ENCODE measurements around the gene TNFAIP8L1.

The TNFAIP8L1 gene

GRCh38 chr19:4682417-4683200 is 43.3 kb downstream of the TNFAIP8L1 start:
- DNase-seq, result no peak

GRCh38 chr19:4684312-4685095 is 45.2 kb downstream of the TNFAIP8L1 start:
- no peak for DNase-seq

DNA sequence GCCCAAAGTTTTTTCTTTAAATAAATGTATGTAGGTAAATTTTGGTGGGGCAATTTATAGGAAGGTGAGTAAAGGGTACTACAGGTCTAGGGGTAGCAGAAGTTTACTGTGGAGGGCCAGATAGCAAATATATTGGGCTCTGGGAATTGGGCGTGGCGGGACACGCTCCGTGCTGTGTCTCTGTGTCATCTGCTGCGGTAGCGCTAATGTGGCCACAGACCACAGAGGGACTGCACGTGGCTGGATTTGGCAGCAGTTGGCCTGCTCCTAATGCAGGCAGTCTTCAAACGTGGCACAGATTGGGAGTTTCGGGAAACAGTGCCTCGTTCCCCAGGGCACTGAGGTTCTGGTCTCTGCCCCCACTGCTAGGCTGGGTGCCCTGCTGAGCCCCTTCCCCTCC is 47.4 kb downstream of the TNFAIP8L1 start:
- DNase-seq, result no peak

DNA sequence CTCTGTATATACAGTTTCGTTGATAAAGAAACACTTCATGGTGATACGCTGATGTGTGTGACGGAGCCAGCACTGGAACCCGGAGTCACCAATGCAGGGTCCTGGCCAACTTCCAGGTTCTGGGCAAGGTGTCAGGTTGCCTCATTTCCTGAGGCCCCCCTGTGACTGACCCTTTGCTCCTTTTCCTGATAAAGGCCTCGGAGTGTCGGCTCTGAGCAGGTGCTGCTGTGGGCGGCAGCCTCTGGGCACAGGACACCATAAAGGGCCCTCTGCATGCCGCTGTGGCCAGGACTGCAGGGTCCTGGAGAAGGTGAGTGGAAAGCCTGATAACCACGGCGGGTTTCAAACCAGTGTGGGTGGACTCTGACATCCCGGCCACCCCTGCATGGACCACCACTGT is 48.1 kb downstream of the TNFAIP8L1 start:
- no peak for DNase-seq

GRCh38 chr19:4688587-4688986 is 49.3 kb downstream of the TNFAIP8L1 start:
- DNase-seq, result no peak

- DNase-seq, result no peak
These were observed 50.1 kb downstream of the TNFAIP8L1 start for GRCh38 chr19:4689403-4689802.

GRCh38 chr19:4690361-4690760 is 51.0 kb downstream of the TNFAIP8L1 start:
- no peak for DNase-seq

GRCh38 chr19:4691373-4691772 is 52.1 kb downstream of the TNFAIP8L1 start:
- DNase-seq, result no peak

DNA sequence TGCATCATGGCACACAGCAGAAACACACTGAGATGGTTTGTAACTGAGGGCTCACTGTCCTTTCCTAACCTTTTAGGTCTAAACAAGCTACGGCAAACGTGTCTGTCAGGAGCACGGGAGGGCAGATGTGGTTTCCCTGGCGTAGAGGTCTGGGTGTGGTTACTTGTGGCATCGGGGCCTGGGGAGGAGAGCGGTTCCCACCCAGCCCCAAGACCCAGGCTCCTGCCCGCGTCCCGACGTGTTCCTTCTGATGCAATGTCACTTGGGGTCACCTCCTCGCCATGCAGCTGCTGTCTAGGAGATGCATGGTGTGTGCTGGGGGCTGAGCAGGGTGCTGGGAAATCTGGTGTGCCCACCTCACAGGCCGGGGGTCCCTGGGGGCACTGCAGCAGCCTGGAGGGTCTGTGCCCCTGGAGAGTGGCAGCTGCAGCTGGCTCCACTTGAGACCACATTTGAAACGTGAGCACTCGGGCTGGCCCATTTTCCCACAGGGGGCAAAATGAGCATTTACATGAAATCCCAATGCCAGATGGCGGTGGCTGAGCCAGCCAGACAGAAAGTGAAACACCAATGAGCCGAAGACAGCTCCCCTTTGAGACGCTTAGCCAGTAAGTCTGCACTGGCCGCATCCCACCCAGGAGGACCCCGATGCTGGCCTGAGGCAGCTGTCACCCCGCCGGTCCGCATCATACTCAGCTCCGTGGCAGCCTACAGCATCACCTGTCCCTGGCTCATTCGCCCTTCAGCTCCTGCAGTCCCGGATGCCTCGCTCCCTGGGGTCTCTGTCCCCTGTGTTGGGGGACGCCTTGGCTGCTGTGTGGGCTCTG is 53.1 kb downstream of the TNFAIP8L1 start:
- DNase-seq, result no peak

DNA sequence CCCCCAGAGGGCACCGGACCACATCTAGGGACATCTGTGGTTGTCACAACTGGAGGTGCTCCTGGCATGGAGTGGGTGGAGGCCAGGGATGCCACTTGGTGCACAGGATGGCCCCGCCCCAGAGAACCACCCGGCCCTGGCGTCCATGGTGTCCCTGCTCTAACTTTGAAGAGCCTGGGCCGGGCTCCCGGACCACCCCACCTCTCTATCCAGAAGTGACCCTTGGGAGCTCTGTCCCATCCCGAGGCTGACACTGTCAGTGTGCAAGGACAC is 53.7 kb downstream of the TNFAIP8L1 start:
- no peak for DNase-seq

DNA sequence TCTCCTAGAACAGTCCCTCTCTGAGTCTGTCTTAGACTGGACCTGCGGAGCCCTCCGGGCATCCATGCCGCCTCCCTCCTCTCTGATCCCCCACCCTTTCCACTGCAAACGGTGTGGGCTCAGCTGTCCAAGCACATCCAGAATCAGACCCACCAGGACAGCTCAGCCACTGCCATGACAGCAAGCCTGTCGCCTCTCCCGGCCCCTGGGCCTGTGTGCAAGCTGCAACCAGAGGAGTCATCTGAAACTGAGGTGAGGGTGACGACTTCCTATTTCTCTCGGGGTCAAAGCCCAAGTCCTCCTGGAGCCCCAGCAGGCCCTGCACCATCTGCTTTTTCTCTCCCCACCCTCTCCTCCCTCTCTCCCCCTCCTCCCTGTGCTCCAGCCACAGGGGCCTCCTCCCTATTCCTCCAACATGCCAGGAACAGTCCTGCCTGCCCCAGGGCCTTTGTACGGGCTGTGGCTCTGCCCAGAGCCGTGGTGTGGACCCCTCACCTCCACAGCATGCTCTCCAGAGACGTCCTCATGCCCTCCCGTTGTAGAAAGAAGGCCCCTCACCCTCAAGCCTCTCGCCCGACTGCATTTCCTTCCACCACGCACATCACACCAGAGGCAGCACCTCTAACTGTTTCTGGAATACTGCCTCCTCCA is 54.3 kb downstream of the TNFAIP8L1 start:
- DNase-seq, result no peak

- DNase-seq, result no peak
These were observed 55.1 kb downstream of the TNFAIP8L1 start for GRCh38 chr19:4694211-4694987.

DNA sequence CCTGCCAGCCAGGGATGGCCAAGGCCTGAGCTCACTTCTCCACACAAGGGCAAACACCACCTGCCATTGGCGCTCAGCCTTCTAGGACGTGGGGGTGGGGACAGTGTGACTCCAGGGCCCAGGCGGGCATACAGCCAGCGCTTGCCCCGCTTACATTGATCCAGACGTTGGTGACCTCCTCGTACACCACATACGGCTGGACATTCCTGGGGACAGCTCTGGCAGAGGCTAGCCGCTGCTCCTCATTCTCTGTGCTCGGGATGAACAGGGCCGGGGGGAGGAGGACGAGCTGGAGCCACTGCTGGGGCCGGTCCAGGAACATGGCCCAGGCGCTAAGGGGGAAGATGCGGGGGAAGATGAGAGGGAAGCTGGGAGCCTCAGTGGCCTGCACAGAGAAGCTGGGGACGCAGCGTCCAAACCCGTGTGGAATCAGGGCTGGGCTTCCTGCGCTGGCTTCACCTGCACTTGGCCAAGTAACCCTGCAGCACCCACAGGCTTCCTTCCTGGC is 56.0 kb downstream of the TNFAIP8L1 start:
- no peak for DNase-seq

GRCh38 chr19:4697304-4697703 is 58.0 kb downstream of the TNFAIP8L1 start:
- DNase-seq, result no peak

DNA sequence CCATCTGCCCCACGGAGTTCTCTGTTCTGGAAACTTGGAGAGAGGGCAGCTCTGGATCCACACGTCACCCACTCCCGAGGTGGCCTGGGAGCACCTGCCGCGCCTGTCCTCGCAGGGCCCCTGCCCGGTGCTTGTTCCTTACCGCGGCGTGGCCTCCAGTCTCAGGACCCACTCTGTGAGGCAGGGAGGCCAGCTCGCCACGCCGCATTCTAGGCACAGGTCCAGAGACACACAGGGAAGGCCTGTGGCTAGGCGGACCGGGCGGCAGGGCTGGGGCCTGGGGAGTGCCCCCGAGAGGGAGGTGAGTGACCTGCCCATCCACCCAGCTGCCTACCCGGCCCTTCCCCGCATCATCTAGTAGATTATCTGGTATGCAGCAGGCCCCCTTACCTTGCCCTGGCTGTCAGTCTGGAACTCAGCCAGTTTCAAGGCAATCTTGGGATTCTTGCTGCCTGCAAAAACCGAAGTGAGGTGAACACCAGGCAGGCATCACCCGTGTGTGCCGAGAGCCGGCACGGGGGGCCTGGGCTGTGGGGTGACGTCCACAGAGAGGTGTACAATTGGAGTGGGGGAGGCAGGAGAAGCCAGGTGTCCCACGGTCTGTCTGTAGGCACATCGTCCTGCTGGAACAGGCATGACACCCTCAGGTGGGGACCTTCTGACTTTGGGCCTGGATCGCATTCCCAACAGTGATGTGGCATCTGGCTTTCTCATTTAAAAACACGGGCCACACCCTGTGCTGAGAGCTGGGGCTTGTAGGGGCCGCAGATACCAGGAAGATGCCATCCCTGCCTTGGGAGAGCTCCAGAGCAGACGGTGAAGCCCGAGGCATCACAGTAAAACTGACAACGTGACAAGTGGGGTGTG is 60.7 kb downstream of the TNFAIP8L1 start:
- DNase-seq, result no peak

GRCh38 chr19:4700693-4700970 is 61.3 kb downstream of the TNFAIP8L1 start:
- no peak for DNase-seq

DNA sequence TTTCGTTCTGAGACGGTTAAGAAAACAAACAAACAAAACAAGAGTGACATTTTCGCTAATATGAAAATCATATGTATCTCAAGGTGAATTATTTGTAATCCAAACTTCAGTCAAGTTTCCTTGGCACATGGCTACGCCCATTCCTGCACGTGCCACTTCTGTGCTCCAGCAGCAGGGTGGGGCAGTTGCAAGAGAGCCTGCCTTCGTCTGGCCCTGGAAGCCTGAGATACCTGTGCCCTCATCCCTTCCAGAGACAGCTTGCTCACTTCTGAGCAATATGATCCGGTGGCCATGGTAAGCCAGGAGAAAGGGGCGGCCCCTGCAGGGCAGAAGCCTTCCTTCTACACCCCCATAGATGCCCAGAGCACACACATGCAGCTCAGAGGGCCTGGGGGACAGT is 62.2 kb downstream of the TNFAIP8L1 start:
- DNase-seq, result no peak

- DNase-seq, result no peak
These were observed 63.4 kb downstream of the TNFAIP8L1 start for GRCh38 chr19:4702764-4703163.

- DNase-seq, result no peak
These were observed 64.5 kb downstream of the TNFAIP8L1 start for GRCh38 chr19:4703671-4704316.

- no peak for DNase-seq
These were observed 65.0 kb downstream of the TNFAIP8L1 start for GRCh38 chr19:4704317-4704673.

Measured in T-helper 2 cell (primary cell).